Hematopoietic multipotent progenitor cell treated with erythropoietin and hydrocortisone succinate and interleukin-3 and kit ligand, for 17 days (in vitro differentiated cells): Measurements from ENCODE around the gene ANKIB1.

ENCODE experiments used
- DNase-seq: peaks from one replicate; pipeline ENCODE4 v3.0.0-alpha.2; 2015; ENCODE audit warnings: low spot score

ANKIB1 gene

DNA sequence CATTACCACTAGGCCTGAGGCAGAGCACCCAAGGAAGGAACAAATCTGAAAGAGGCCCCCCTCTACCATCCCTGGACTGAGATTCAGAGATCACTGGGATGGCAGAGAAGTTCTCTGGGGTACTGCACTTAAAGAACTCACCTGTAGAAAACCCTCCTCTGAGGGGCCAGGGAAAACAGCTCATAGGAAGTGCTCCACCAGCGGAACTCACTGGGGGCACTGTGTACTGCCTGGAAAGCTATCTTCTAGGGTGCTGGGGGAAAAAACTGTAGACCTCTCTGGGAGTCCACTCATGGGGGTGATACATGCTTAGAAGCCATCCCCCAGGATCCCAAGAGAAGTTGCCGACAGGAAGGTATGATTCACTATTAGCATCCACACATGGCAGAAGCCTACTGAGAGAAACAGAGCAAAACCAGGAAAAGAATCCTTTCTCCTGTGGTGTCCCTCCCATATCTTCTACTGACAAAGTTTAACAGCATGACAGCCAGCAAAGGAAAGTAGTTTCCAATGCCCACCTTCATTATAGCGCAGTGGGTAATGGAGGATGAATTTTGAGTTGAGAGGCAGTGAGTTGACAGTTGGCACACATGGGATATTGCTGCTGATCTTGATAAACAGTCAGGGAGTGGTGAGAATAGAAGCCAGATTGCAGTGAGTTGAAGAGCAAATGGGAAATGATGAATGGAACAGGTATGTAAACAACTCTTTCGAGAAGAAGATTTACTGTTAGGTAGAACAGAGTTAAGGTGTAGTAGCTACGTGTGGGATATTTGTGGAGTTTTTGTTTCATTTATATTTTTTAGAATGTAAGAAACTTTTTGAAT is 20.9 kb downstream of the ANKIB1 start:
- no peak for DNase-seq

DNA sequence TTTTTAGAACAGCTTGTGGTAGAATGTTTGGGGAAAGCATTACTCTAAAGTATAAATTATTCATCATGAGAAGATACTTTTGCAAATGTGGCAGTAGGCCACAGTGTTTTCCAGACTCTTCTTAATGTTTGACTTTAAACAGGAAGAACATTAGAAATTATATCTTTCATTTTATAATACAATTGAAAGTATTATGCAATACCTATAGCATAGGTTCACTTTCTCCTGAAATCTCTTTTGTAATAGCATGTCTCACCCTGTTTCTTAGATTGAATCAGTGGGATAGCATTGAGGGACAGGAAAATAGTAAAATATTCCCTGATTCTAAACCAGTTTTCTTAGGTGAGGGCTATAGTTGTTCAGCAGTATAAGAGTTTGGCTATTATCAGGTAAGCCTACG is 23.1 kb downstream of the ANKIB1 start:
- DNase-seq: no peak

DNA sequence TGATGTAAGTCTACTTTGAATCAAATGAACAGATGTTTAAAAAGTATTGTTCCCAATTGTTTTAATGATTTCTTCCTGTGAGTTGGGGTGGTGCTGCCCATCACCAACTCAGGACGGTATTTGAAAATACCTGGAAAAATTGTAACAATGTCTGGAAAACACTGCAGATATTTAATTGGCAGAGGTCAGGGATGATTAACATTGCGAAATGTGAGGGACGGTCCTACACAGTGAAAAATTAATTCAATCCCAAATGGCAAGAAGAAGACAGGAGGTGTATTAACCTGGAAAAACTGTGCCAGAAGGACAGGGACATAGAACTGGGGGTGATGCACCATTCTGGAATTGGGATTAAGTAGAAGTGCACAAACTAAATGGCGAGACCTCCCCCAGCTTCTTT is 29.6 kb downstream of the ANKIB1 start:
- no peak for DNase-seq

DNA sequence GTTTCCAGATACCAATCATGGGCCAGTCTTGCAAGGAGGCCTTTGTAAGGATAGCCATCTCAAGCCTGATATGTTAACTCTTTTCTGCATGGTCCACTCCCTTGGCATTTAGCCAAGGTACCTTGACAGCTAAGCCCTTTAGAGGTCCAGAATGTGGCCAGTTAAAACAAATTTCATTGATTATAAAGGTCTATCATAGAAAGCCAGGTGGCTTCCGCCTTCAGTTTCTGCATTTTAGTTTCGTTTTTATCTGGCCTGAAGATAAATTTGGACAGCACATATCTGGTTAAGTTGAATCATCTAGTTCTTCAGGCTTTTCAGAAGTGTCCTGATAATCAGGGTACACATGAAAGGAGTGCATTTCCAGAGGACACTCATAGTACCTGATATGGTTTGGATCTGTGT is 30.7 kb downstream of the ANKIB1 start:
- no peak for DNase-seq

DNA sequence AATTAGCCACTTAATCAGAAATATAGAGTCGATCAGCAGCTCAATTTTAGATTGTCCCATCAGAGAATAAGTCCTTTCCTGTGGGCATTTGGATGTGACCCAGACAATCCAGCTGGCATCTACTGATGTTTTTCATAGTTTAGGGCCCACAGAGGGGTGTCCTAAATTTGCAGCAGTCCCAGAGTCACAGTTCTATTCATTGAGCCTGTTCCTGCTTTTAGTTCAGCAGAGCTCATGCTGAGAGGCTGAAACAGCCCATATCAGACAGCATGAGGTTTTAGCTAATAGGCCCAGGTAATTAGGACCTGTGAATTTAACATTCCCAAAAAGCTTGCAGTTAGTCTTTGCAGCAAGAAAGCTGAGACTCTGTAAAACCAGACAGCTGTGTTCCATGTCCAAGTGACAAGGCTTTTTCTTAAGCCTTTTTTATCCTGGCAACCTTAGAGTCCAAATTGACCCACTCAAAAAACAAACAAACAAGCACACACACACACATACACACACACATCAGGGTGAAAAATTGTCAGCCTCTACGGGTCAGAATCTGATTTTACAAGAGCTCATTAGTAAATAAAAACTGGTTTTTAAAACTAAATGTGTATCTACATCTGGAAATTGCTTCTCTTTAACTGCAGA is 33.7 kb downstream of the ANKIB1 start:
- DNase-seq: no peak

DNA sequence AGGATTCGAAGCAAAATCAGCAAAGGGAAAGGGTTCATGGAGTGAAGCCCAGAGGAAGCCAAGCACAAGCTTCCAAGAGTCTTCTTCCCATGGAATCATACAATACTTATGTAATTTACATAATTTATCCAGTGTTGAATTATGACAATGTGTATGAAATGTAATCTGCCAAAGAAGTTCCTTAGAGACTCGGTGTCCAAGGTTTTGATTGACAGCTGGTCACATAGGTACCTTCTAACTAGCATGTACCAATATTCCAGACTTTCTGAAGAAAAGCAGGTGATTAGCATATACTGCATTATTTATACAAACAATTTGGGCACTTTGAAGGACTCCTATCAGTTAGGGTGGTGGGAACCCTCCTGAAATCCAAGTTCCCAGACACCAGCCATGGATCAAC is 35.3 kb downstream of the ANKIB1 start:
- DNase-seq: no peak

DNA sequence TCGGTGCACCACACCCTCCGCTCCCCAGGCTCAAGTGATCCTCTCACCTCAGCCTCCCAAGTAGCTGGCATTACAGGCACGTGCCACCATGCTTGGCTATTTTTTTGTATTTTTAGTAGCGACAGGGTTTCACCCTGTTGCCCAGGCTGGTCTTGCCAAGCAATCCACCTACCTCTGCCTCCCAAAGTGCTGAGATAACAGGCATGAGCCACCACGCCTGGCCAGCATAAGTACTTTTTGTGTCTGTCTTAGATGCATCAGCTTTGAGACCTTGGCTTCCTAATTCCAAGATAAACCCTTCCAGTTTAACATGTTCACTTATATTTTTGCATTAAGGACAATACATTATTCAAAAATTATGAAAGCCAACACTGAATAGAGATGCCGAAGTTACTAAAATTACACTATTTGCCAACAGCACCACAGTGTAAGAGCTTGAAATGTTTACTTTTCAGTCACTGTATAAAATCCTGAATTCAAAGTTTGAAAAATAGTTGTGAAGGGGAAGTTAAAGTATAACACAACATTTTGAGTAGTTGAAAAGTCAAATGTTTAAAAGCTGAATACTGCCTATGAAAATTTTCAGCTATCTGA is 36.5 kb downstream of the ANKIB1 start:
- DNase-seq: no peak

DNA sequence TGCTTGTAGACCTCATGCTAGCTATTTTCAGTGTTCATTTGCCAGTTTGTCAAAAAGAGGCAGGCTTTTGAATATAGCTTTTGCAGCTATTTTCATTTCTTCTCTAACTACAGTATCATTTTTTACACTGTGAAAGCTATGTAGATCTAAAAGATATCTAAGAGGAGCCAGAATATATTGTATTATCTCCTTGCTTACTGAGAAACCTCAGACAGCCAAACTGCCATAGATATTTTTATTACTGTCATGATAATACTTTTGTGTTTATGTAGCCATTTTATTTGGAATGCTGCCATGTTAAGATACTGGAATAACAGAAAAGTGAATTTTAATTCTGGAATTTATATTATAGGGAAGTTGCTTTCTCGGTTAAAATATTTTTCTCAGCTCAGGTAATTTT is 37.2 kb downstream of the ANKIB1 start:
- DNase-seq: no peak

DNA sequence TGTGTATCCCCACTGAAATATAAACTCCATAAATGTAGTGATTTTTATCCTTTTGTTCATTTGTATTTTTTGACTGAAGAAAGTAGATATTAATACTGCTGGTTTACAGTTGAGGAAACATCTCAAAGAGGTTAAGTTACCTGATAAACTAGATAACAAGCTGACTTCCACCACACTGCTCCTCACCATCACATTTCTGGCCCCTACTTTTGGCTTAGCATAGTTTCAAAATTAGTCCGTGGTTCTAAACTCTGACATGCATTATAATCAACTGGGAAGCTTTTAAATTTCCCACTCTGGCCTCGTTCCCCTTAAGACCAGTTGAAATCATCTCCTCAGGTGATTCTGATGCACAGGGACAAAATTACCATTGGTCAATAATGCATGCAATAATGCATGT is 43.5 kb downstream of the ANKIB1 start:
- DNase-seq: no peak

DNA sequence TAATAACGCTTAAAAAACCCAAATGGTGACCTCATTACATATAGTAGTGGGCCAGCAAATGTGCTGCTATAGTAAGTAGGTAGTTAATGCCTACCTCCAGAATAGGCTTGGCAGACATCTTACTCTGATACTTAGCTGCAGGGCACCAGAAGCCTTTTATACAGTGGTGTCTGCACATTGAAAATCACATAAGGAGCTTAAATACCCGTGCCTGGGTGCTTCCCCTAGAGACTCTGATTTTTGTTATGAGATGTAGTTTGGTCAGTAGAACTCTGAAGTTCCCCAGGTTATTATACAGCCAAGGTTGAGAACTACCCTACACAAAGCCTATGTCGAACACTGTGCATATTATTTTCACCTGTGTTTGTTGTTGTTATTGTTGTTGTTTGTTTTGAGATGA is 47.2 kb downstream of the ANKIB1 start:
- DNase-seq: no peak

DNA sequence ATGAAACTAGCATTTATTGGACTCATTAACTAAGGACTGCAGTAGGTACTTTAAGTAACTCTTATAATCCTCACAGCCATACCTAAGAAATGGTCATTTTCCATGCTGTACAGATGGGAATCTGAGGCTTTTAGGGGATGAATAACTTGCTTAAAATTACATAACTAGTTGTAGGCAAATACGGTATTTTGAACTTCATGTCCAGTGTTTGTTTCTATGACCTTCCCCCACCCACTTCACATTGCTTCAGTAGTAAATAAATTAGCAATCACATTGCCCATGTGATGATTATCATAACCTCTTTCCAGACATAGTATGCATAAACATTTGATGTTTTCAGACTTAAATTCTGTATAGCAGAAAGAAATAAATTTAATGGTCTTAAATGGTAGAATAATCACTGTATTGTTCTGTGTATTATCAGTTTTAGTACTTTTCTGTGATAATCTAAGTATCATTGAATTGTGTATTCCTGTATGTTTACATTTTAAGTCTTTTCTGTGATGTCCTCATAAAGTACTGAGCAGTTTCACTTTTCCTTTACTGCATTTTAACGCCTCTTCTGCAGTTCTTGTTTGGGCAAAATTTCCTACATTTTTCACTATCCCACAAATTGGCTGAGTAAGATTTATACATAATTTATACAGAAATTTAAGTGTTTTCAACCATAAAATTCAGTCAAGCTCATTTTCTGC is 48.3 kb downstream of the ANKIB1 start:
- no peak for DNase-seq

DNA sequence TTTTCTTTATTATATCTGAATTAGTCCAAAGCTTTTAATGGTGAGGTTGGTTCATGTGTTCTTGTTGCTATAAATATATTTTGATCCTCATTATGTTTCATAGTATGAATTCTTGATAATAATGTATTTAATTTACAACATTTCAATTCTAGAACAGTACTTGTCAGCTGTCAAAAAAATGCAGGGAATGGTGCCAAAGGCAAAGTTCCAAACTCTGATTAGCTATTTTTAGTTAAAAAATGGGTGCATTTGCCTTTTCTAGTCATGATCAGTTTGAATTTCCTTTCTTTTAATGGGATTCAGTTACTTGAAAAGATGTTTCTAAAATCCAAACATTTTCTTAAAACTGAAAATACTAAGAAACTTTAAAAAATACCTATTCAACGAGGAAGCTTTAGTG is 49.6 kb downstream of the ANKIB1 start:
- no peak for DNase-seq

DNA sequence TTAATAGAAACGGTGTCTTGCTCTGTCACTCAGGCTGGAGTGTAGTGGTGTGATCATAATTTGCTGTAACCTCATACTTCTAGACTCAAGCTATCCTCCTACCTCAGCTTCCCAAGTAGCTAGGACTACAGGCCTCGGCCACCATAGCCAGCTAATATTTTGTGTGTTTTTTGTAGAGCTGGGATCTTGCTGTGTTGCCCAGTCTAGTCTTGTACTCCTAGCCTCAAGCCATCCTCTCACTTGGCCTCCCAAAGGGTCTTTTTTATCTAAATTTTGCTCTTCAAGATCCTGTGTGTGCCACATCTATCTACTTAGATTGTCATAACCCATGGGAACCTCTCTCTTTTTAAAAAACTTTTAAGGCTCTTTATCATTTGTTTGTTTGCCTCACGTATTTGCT is 50.5 kb downstream of the ANKIB1 start:
- no peak for DNase-seq

DNA sequence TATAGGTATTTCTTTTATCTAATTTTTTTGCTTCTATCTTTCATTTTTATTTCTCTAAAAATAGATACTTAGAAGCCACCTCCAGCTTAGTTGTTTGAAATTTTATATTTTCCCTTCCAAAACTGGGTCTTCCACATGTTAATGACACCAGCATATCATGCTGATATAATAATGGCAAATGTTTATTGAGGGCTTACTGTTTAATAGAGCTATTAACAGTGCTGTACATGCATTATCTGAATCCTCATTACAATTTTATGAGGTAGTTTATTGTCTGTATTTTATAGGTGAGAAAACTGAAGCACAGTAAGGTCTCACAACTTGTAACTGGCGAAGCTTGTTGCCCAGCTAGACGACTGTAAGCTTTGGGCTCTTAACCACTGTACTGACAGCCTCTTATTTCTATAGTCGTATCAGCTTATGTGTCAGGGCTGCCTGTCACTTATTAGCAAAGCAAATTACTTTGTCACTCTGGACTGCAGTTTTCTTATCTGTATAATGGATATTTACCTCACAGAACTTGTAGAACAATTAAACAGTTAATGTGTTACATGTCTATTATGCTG is 51.2 kb downstream of the ANKIB1 start:
- no peak for DNase-seq

DNA sequence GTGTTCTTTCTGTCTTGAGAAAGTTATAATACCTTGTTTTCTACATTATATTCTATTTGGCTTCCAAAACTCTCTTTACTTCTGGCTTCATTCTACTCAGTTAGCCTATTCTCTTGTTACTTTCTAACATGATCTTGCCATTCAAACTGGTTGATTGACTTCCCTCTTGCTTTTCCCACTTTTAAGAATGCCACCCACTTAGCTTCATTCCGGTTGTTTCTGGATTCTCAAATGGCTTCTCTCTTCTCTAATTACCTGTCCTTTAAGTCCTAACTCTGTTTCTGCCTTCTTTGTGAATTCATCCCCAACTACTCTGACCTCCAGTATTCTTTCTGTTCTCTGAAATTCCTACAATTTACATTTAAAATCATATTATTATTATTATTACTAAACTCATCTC is 52.0 kb downstream of the ANKIB1 start:
- no peak for DNase-seq

DNA sequence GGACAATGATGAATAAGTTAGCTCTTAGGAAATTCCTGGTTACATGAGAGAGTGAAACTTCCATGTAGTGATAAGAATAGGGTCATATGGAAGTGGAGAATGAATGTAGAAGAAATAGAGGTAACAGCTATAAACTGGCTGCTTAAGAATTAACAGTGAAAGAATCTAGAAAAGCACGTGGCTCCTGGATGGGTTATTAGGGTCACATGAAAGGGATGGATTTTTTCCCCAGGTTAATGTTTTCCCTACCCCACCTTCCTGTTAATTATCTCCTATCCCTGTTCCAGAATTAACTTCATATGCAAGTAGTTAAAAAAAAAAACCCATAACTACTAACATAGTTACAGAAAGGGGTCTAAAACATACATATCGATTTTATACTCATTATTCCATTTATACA is 58.0 kb downstream of the ANKIB1 start:
- DNase-seq: no peak

DNA sequence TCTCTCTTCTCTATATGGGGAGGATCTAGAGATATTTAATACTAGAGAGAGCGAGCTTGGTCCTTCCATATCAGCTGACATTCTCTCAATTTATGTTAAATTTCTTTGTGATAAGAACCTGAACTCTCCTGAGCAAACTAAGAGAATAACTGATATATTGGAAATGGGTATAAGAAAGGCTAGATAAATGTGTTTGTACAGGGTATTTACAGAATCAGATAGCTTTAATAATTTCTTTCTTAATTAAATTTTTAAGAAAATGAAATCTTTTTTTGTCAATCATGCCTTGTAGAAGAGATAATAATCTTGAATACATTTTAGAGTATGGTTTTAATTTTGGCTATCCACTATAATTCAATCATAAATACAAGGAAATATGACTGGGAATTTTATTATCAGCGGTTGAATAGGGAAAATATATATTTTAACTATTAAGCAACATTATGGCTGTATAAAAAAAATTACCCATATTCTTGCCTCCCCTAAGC is 58.7 kb downstream of the ANKIB1 start:
- DNase-seq: no peak

DNA sequence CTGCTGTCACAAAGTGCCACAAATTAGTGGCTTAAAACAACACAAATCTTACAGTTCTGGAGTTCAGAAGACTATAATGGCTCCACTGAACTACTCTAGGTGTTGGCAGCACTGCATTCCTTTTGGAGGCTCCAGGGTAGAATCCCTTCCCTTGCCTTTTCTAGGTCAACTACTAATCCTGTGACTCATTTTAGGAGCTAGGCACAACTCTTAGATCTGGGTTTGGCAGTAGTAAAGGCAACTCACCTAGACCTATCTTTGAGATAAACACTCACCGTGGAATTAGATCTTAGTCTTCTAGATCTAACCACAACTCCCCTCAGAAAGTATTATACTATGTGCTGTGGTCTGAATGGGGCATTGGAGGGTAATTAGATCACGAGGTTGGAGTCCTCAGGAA is 60.4 kb downstream of the ANKIB1 start:
- no peak for DNase-seq

DNA sequence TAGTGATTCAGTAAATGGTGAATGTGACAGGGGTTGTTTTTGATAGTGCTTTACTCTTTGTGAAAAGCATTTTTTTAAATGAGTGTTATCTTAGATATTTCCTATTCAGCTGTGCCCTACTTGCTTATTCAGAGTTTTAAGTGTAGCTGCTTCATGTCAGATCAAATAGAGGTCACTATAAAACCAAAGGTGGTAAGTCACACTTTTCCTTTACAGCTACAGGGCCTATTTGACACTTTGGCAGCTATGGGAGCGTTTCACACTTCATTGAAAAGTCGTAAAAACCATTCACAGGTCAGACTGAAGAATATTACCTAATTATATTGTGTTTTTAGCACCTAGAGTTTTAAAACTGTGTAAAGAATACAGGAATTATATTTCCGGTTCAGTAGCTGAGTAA is 67.3 kb downstream of the ANKIB1 start:
- DNase-seq: no peak

DNA sequence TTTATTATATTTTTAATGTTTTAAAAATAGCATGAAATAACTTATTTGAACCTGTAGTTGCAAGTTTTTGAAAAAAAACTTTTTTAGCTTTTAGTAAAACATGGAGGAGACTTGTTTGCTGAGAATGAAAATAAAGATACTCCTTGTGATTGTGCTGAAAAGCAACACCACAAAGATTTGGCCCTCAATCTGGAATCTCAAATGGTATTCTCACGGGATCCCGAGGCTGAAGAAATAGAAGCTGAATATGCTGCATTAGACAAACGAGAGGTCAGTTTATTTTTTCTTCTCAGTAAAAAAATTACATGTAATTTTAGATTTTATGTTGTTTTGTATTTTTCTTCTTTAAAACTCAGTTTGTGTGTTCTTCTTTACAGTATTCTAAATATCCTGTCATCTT is 73.5 kb downstream of the ANKIB1 start:
- no peak for DNase-seq

DNA sequence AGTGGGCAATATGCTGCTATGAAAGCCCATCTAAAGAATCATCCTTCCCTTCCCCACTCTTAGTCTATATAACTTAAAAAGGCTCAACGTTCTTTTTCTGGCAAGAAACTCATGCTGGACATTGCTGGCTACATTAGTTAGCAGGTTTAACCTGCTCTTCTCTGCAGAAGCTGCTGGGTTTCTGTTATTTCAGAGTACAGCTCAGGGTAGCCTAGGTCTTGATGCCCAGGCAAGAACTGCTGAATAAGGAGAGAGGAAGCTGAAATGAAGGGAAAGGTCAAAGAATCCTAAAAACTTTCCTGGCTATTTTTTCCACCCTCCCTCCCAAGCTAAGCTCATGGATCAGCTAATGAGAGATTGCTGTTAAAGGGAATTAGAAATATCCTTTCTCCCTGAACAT is 79.4 kb downstream of the ANKIB1 start:
- DNase-seq: no peak

DNA sequence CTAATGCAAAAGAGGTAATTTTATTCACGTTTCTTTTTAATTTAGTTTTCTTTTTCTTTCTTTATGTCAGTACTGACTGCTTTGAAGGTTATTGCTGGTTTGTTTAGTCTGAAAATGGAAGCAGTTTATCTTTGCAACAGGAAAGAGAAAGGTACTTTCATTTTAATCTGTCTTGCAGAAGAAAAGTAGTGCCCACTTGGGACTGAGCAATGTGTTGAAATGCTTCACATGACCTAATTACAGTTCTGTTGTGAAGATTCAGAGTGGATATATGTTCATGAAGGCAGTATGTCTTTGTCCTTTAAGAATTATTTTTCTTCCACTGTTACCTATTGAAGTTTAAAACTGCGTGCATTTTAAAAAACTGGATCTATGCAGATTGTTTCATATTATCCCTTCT is 80.1 kb downstream of the ANKIB1 start:
- DNase-seq: no peak
